ENCODE measurements around the gene TMTC1. TPM values are rescaled to one million over a fixed set of nuclear protein-coding genes. Genes with fewer than 3 reads are reported as not detected.

Gene TMTC1
- total RNA-seq, 4 donors from 2014 or later = 20.5 to 80.6 (median 67.1) TPM

GRCh38 chr12:29546000-29546399 is 237.7 kb downstream of the TMTC1 start:
- intact Hi-C loops (cut with DNase I; ENCODE audit: low total_unique reads) = no loop called here
- no peak overlapping the region for H3K4me3 ChIP-seq
- H3K27me3 ChIP-seq = no peaks in the 10 kb centered on the region
- H3K9me3 ChIP-seq = no peaks in the 10 kb centered on the region
- TF ChIP-seq POLR2A (IDR thresholded peaks at IDR 0.05) (no peak), CTCF (IDR thresholded peaks at IDR 0.05) (no peak)
- no peaks in the 10 kb centered on the region for H3K36me3 ChIP-seq
- DNase-seq = no peak
- H3K4me1 ChIP-seq = no peaks in the 10 kb centered on the region
- peak overlapping the region; percentile 9 to 38 for H3K27ac ChIP-seq

- no peak for TF ChIP-seq CTCF (IDR thresholded peaks at IDR 0.05)
- H3K4me1 ChIP-seq = no peaks in the 10 kb centered on the region
- DNase-seq = no peak
- intact Hi-C loops (cut with DNase I; ENCODE audit: low total_unique reads) = no loop called here
- no peaks in the 10 kb centered on the region for H3K36me3 ChIP-seq
- H3K9me3 ChIP-seq = no peaks in the 10 kb centered on the region
- H3K4me3 ChIP-seq = no peak overlapping the region
- no peak overlapping the region for H3K27ac ChIP-seq
- H3K27me3 ChIP-seq = no peaks in the 10 kb centered on the region
Observed at GRCh38 chr12:29545102-29545467, 238.7 kb downstream of the TMTC1 start.

GRCh38 chr12:29544428-29545101 is 239.2 kb downstream of the TMTC1 start:
- no peak for TF ChIP-seq POLR2A (IDR thresholded peaks at IDR 0.05)
- no peak for TF ChIP-seq CTCF (IDR thresholded peaks at IDR 0.05)
- H3K36me3 ChIP-seq = no peaks in the 10 kb centered on the region
- H3K9me3 ChIP-seq = no peaks in the 10 kb centered on the region
- intact Hi-C loops (cut with DNase I; ENCODE audit: low total_unique reads) = no loop called here
- H3K27me3 ChIP-seq = no peaks in the 10 kb centered on the region
- no peaks in the 10 kb centered on the region for H3K4me1 ChIP-seq
- H3K27ac ChIP-seq = no peak overlapping the region
- no peak for DNase-seq
- no peak overlapping the region for H3K4me3 ChIP-seq

- H3K9me3 ChIP-seq = no peaks in the 10 kb centered on the region
- no peak for TF ChIP-seq POLR2A (IDR thresholded peaks at IDR 0.05)
- no peak for TF ChIP-seq CTCF (IDR thresholded peaks at IDR 0.05)
- H3K36me3 ChIP-seq = no peaks in the 10 kb centered on the region
- H3K4me1 ChIP-seq = no peaks in the 10 kb centered on the region
- no peak overlapping the region for H3K4me3 ChIP-seq
- intact Hi-C loops (cut with DNase I; ENCODE audit: low total_unique reads) = no loop called here
- no peak overlapping the region for H3K27ac ChIP-seq
- no peaks in the 10 kb centered on the region for H3K27me3 ChIP-seq
- DNase-seq = no peak
Observed at GRCh38 chr12:29543036-29543435, 240.7 kb downstream of the TMTC1 start.

- H3K27me3 ChIP-seq = peaks cover 0 to 5% of the 10 kb centered on the region in 2 donors
- H3K36me3 ChIP-seq = no peaks in the 10 kb centered on the region
- no peak overlapping the region for H3K27ac ChIP-seq
- intact Hi-C loops (cut with DNase I; ENCODE audit: low total_unique reads) = no loop called here
- H3K9me3 ChIP-seq = no peaks in the 10 kb centered on the region
- no peak overlapping the region for H3K4me3 ChIP-seq
- DNase-seq = no peak
- TF ChIP-seq POLR2A (IDR thresholded peaks at IDR 0.05) (no peak), CTCF (IDR thresholded peaks at IDR 0.05) (no peak)
- H3K4me1 ChIP-seq = no peaks in the 10 kb centered on the region
Observed at GRCh38 chr12:29537298-29537697, 246.4 kb downstream of the TMTC1 start.

Data from uterus (tissue), 4 donors.